ENCODE measurements around the gene LRRC17. TPM values are rescaled to one million over a fixed set of nuclear protein-coding genes. Genes with fewer than 3 reads are reported as not detected.

The LRRC17 gene
- total RNA-seq, 2 donors from 2014 or later = 1.8 to 9.9 TPM

GRCh38 chr7:102916881-102917280 lies 4.1 kb downstream of the LRRC17 start:
- TF ChIP-seq CTCF (IDR thresholded peaks at IDR 0.05) = no peak
- Histone ChIP-seq H3K4me3 (no peak overlapping the region), H3K27me3 (no peaks in the 10 kb centered on the region), H3K27ac (peak overlapping the region in 1 of 2 donors; percentile 6), H3K9me3 (no peaks in the 10 kb centered on the region), H3K36me3 (no peaks in the 10 kb centered on the region), H3K4me1 (peaks cover 0 to 20% of the 10 kb centered on the region in 2 donors)
- no peak for DNase-seq (ENCODE audit: low spot score)

- Histone ChIP-seq H3K4me3 (no peak overlapping the region), H3K36me3 (no peaks in the 10 kb centered on the region), H3K9me3 (no peaks in the 10 kb centered on the region), H3K27ac (no peak overlapping the region), H3K4me1 (peaks cover 0 to 20% of the 10 kb centered on the region in 2 donors), H3K27me3 (no peaks in the 10 kb centered on the region)
- no peak for TF ChIP-seq CTCF (IDR thresholded peaks at IDR 0.05)
- no peak for DNase-seq (ENCODE audit: low spot score)
Observed at GRCh38 chr7:102917436-102918353, 4.9 kb downstream of the LRRC17 start.

- Histone ChIP-seq H3K36me3 (no peaks in the 10 kb centered on the region), H3K4me1 (peaks cover 0 to 20% of the 10 kb centered on the region in 2 donors), H3K27ac (no peak overlapping the region), H3K27me3 (no peaks in the 10 kb centered on the region), H3K4me3 (no peak overlapping the region), H3K9me3 (no peaks in the 10 kb centered on the region)
- DNase-seq (ENCODE audit: low spot score) = no peak
- TF ChIP-seq CTCF (IDR thresholded peaks at IDR 0.05) = no peak
Observed at GRCh38 chr7:102918845-102919244, 6.0 kb downstream of the LRRC17 start.

GRCh38 chr7:102925976-102926782 lies 13.4 kb downstream of the LRRC17 start:
- Histone ChIP-seq H3K27me3 (no peaks in the 10 kb centered on the region), H3K36me3 (no peaks in the 10 kb centered on the region), H3K4me1 (peaks cover 0 to 8% of the 10 kb centered on the region in 2 donors), H3K27ac (no peak overlapping the region), H3K9me3 (no peaks in the 10 kb centered on the region), H3K4me3 (no peak overlapping the region)
- no peak for DNase-seq (ENCODE audit: low spot score)
- no peak for TF ChIP-seq CTCF (IDR thresholded peaks at IDR 0.05)

GRCh38 chr7:102926783-102927140 lies 14.0 kb downstream of the LRRC17 start:
- Histone ChIP-seq H3K36me3 (no peaks in the 10 kb centered on the region), H3K27ac (no peak overlapping the region), H3K27me3 (no peaks in the 10 kb centered on the region), H3K4me1 (peaks cover 0 to 8% of the 10 kb centered on the region in 2 donors), H3K4me3 (no peak overlapping the region), H3K9me3 (no peaks in the 10 kb centered on the region)
- TF ChIP-seq CTCF (IDR thresholded peaks at IDR 0.05) = no peak
- no peak for DNase-seq (ENCODE audit: low spot score)
